Epithelial cell of prostate (primary cell): ENCODE measurements around the gene URB2.
"Not testable (repeated sequence)": the region's sequence is repeated elsewhere in the genome, so short reads cannot be mapped to it uniquely, and the experiment has no call there.

ENCODE experiments used
- DNase-seq: peaks from one replicate; pipeline ENCODE4 v3.0.0-alpha.2; 2011; ENCODE audit warnings: low read depth, low spot score
- H3K27ac ChIP-seq: fragments of 450-650 bp; 2 replicates; pipeline ENCODE4 v1.5.1; 2017; ENCODE audit warnings: mild to moderate bottlenecking

Gene URB2

DNA sequence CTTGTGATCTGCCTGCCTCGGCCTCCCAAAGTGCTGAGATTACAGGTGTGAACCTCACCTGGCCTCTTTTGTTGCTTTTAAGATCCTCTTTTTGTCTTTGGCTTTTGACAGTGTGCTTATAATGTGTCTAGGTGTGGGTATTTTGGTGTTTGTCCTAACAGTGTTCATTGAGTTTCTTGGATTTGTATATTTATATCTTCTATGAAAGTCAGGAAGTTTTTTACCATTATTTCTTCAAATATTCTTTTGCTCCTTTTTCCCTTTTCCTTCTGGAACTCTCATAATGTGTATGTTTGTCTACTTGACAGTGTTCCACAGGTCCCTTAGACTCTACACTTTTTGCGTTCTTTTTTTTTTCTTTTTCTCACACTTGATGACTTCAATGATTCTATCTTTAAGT lies 59.1 kb downstream of the URB2 start:
- DNase-seq = no peak
- H3K27ac ChIP-seq = no peak overlapping the region

DNA sequence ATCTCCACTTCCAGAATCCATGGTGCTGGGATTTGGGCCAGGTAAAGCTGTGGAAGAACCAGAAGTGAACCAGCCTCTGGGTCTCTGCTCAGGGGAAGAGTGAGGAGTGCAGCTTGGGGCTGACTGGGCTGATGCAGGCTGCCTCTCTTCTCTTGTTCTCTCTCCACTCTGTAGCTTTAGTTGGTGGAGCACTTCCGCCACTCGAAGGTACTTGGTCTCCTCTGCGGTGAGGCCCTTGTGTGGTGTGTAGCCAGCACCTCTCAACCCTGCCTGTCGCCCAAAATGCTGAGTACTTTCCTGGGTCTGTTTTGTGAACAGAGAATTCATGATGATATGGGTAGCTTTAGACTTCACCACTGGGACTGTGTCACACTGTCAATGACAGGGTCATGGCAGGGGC lies 63.2 kb downstream of the URB2 start:
- H3K27ac ChIP-seq = no peak overlapping the region
- no peak for DNase-seq

DNA sequence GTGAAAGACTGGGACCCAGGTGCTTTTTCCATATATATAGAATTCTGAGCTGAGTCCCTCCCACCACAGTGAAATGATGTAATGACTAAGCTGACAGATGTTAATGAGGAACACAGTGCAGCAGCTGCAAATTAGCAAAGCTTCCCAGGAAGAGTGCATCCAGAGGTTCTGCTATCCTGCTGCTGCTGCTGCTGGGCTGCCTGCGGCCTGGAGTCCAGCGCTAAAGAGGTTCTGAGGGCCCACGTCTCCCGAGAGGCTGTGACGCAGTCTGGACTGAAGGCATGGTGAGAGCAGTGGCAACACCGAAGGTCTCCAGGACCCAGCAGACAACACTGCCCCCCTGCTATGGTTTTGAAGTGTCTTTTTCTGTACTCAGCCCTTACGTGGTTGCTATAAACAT lies 63.9 kb downstream of the URB2 start:
- H3K27ac ChIP-seq = no peak overlapping the region
- no peak for DNase-seq

DNA sequence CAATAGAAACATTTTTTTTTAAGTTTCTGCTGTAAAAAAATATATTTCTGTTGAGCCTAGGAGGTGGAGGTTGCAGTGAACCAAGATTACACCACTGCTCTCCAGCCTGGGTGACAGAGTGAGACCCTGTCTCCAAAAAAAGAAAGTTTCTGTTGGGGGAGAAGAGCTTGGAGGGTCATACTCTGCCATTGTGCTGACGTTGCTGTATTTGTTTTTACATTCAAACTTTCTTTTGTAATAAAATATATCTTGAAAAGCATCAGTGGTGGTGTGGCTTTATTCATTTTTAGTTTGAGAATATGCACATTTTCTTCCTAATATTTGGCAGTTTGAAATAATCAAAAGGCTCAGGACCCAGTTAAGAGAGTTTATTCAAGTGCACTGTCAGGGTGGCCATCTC lies 64.6 kb downstream of the URB2 start:
- DNase-seq = no peak

DNA sequence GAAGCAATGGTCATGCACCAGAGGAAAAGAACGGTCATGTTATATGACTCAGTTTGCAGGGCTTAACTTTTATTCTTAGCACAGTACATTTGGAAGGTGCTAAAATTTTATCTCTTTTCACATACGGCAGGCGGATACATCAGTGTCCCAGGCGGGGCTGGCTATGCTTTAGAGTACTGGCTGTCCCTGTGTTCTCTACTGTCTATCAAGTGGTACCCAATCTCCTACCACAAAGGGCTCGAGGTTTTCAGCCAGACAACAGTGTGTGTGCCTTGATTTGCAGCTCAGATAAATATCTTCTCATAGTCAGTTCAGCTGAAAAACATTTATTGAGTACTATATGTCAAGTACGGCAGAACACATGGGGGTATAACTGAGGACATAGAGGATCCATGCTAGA lies 65.3 kb downstream of the URB2 start:
- H3K27ac ChIP-seq = no peak overlapping the region

More for the DNA sequence above, 64.6 kb downstream of the URB2 start:
- H3K27ac ChIP-seq = no peak overlapping the region

DNA sequence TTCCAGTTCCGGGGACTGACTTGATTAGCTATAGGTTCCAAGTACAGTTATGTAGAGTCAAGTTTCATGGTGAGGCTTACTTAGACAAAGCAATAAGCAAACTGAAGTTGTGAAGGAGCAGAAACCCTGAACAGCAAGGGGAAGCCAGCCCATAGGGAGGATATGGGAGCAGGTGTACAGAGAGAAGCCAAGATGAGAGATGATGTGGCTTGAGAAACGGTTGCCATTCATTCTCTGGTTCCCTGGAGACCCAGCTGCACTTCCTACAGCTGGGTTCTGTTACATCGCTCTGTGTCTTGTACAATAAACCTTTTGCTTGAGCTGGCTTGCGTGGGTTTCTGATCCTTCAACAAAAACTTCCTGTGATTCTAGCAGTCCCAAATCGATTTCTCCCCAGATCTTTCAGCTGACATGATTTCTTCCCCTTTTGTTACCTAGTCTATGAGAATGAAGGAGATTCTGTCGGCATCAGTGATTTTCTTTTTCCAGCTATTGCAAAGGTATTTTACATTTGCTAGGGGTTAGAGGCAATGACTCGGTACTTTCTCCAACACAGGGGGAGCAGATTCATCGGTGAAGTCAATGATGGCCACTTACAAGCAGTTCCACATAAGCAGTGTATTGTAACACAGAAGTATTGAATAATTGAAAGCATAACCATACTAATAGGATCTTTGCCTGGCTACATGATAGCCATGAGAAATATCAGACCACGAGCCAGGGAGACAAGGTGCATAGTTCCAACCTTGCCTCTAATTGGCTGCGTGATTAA lies 67.3 kb downstream of the URB2 start:
- no peak for DNase-seq
- H3K27ac ChIP-seq = no peak overlapping the region

More for the DNA sequence above, 65.3 kb downstream of the URB2 start:
- DNase-seq = no peak

DNA sequence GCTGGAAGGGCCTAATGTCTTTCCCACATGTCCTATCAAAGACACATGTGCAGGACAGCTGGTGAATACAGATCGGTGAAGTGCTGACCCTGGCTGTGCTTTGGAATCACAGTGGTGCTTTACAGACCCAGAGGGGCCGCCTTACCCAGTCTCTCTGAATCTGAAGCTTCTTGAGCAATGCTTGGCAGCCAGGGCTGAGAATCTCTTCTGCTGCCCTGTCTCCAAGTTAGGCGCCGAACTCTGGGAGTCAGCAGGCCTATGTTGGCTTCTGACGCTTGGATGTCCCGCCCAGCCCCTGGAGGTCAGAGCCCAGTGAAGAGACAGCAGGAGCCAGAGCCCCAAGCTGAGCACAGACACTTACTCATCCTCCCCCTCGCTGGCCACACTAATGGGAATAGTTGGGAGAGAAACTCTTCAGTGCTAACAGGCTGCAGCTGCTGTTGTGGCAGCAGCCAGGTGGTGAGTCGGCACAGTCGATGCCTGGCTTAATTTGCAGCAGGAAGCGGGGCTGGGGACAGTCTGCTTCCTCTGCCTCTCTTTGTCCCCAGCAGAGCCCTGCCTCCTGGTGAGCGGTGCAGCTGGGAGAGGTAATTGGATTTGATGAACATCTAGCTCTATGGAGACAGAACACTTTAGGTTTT lies 68.1 kb downstream of the URB2 start:
- DNase-seq = no peak

DNA sequence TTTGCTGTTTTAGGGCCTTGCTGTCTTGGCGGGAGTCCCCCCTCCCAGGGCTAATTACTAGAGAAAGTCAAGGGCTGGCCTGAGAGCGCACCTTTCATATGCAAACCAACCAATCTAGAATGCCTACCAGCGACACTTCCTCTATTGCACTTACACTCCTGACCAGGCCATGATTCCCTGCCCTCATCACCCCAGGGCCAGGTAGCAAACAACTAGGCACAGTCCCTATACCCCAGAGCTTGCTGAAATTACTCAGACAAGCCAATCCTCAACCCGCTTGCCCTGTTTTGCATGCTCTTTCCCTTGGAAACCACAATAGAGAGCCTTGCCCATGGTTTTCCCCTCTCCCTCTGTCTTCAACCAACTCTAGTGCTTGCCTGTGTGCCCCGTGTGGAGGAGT lies 70.3 kb downstream of the URB2 start:
- DNase-seq = no peak

More for the DNA sequence above, 68.1 kb downstream of the URB2 start:
- no peak overlapping the region for H3K27ac ChIP-seq

DNA sequence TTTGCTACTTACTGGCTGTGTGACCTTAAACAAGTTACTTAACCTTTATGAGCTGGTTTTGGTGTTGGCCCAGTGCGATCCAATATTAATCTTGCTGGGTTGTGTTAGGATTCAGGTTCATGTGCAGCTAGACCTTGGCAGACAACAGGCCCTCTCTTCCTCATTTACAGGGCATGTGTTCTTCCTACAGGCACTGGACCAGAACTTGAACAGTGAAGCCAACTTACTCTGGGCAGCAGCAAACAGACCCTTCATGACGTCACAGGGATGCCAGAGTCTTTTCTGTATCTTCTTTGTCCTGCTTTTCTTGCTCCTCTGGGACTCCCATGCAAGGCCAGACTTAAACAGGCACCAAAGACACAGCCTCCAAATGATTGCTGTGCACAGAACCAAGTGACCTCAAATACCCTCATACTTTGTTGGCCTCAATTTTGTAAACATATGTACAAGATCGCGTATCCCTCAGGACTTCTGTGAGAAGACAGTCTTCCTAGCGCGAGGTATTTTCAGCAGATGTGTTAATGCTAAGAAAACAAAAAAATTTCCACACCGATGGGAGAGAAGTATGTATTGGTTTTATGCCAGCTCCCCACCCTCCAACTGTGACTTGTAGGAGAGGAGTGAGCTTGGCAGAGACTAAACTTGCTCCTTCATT lies 73.7 kb downstream of the URB2 start:
- H3K27ac ChIP-seq = no peak overlapping the region
- no peak for DNase-seq

More for the DNA sequence above, 70.3 kb downstream of the URB2 start:
- no peak overlapping the region for H3K27ac ChIP-seq

DNA sequence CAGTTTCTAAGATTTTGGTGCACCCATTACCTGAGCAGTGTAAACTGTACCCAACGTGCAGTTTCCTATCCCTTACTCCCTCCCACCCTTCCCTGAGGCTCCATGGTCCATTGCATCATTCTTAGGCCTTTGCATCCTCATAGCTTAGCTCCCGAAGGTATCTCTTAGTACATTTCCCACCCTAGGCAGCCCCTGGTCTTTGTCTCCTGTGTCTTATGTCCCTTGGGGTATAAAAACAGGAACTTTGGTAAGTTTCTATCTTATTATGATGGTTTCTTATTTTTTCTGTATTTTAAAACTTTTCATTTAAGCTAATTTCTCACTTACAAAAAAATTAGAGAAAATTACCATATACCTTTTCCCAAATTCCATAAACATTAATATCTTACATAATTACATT lies 78.1 kb downstream of the URB2 start:
- no peak for DNase-seq
- H3K27ac ChIP-seq = no peak overlapping the region

DNA sequence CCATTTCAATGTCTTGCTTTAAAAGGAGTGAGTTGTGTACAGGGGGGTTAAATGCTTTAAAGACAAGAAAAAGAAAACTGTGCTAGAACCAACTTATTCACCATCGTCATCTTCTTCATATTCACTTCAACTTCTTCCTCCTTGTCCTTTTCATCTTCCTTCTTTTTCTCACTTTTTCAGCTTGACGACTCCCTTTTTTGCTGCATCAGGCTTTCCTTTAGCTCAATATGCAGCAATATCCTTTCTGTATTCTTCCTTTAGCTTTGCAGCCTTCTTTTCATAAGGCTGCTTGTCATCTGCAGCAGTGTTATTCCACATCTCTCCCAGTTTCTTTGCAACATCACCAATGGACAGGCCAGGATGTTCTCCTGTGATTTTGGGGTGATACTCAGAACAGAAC lies 79.1 kb downstream of the URB2 start:
- H3K27ac ChIP-seq = not testable (repeated sequence)

DNA sequence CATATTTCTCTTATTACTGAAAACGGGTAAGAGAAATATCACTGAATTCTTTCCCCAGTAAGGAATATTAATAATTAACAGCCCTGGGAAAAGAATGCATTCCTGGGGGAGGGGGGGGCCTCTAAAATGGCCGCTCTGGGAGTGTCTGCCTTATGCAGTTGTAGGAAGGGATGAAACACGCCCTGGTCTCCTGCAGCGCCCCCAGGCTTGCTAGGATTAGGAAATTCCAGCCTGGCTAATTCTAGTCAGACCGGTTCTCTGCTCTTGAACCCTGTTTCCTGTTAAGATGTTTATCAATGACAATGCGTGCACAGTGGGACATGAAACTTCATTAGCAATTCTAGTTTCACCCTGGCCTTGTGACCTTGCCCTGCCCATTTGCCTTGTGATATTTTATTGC lies 81.1 kb downstream of the URB2 start:
- not testable (repeated sequence) for H3K27ac ChIP-seq, DNase-seq

More for the DNA sequence above, 79.1 kb downstream of the URB2 start:
- not testable (repeated sequence) for DNase-seq

DNA sequence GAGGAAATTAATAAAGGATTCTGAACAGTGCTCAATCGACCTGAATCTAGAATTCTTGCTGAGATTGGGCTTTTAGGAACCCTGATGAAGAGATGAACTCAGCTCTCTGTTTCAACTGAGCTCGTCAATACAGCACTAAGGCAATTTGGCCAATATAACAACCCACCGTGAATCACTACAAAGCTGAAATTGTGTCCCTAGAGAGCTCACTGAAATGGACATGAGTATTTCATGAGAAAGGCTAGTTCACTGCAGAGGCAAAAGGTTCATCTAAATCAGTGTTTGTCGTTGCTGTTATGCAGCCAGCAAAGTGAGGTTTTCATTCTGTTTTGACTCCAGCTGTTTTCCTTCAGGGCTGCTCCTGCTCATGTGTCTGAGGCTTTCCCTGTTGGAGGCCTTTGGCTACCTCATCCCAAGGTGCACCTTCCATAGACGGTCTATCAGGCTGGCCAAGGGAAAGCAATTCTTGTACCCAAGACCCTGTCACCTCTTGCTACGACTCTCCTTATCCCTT lies 83.5 kb downstream of the URB2 start:
- DNase-seq = no peak
- H3K27ac ChIP-seq = no peak overlapping the region
